T1000 (cell line): ENCODE data around the gene YIPF7.

Experiments
- DNase-seq: peaks from one replicate; lab custom pipeline; 2025; ENCODE audit warnings: mixed read lengths; lab: John Stamatoyannopoulos, UW

Gene YIPF7

GRCh38 chr4:44623676-44624075 is 27.7 kb downstream of the YIPF7 start:
- no peak for DNase-seq

DNA sequence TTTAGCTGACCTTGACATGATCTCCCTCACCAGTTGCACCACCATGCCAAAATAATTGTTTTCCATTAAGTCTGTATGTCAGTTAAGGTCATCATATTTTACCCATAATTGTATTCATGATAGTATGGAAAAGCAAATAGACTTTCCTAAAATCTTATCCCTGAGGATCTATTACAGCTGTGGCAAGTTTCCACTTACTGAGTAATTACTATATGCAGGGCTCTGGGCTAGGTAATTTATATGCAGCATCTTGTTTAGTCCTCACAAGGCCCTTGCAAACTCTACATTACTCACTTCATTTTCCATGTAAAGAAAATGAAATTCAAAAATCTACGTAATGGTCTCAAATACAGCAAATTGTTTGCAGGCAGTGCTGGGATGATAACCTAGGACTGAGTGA is 34.8 kb downstream of the YIPF7 start:
- DNase-seq, result no peak

DNA sequence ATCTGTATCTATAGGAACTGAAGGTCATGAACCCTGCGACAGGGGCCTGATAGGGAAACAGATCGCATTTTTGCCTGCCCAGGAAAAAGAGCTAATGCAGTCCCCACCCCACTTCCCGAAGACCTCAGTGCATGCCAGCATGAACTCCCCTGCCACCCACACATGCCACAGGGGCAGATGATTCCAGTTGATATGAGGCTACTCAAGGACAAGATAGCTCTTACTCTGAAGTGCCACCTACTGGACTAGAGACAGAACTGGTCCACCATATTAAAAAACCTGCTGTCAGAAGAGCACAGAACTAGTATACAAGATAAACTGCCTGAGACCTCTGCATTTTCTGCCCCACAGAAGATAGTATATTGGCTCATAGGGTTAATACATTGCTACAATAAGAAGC is 68.0 kb downstream of the YIPF7 start:
- DNase-seq, result no peak

DNA sequence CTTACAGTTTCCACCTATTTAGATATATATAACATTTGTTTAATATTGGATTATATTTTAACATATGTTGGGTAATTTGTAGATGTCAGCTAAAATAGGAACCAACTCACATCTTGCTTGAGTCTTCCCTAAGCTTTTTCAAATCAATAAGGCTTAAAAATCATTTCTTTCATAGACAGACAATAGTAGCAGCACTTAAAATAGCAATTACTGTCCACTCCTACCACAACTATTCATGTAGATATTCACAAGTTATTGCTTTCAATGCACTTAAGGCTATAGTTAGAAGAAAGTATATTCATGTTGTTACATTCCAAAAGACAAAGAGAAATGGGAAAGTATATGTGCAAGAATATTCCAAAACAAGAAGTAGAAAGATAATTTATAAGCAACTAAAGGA is 71.2 kb downstream of the YIPF7 start:
- no peak for DNase-seq

DNA sequence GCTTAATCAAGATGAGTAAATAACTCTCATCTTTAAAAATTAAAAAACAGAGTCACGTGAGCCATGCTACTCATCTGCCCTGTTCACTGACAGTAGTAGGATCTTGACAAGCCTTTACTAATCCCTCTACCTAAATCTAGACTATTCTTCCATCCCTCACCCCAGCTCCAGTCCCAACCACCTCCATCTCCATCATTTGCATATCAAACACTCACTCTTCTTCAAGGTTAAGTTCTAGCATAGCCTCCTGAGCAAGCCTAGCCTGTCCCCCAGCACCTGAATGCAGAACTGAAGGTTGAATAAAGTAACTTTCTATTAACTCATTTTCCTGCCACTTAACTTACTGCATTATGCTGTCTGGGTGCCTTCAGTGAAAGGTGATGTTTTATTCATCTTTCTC is 72.5 kb downstream of the YIPF7 start:
- DNase-seq, result no peak
